ENCODE measurements around the gene C2orf92.

C2orf92 gene

GRCh38 chr2:97654309-97654708 lies 15.2 kb upstream of the C2orf92 start:
- CTCF ChIA-PET: interaction anchor here (2.4 kb wide), 1 partner anchor 8 kb away, joined by 7 read pairs; no protein-coding TSS in a partner anchor
- TF ChIP-seq CTCF (IDR thresholded peaks at IDR 0.05; ENCODE audit: insufficient read depth, low read length, missing control alignments): no peak
- POLR2A ChIA-PET: no interaction called here
- no peak for DNase-seq (ENCODE audit: low read depth, low spot score)
- no peak overlapping the region for H3K4me3 ChIP-seq (ENCODE audit: low read depth, low read length)

- ChIA-PET POLR2A (no interaction called here), CTCF (interaction anchor here (2.4 kb wide), 1 partner anchor 7 kb away, joined by 7 read pairs; no protein-coding TSS in a partner anchor)
- no peak overlapping the region for H3K4me3 ChIP-seq (ENCODE audit: low read depth, low read length)
- no peak for DNase-seq (ENCODE audit: low read depth, low spot score)
- TF ChIP-seq CTCF (IDR thresholded peaks at IDR 0.05; ENCODE audit: insufficient read depth, low read length, missing control alignments): no peak
These were observed 14.7 kb upstream of the C2orf92 start for GRCh38 chr2:97654791-97655190.

- no peak for TF ChIP-seq CTCF (IDR thresholded peaks at IDR 0.05; ENCODE audit: insufficient read depth, low read length, missing control alignments)
- POLR2A ChIA-PET: interaction anchor here (0.9 kb wide), 1 partner anchor 10 kb away, joined by 4 read pairs; the partner anchor contains the start of gene COX5B
These were observed 13.3 kb upstream of the C2orf92 start for GRCh38 chr2:97656129-97656755.

GRCh38 chr2:97656905-97657587 lies 12.5 kb upstream of the C2orf92 start:
- CTCF ChIA-PET: interaction anchor here (1.3 kb wide), 1 partner anchor 67 kb away, joined by 3 read pairs; no protein-coding TSS in a partner anchor
- DNase-seq (ENCODE audit: low read depth, low spot score): no peak
- TF ChIP-seq CTCF (IDR thresholded peaks at IDR 0.05; ENCODE audit: insufficient read depth, low read length, missing control alignments): no peak
- no peak overlapping the region for H3K4me3 ChIP-seq (ENCODE audit: low read depth, low read length)
- POLR2A ChIA-PET: interaction anchor here (0.9 kb wide), 1 partner anchor 11 kb away, joined by 4 read pairs; the partner anchor contains the start of gene COX5B

More at GRCh38 chr2:97656129-97656755, 13.3 kb upstream of the C2orf92 start:
- no peak for DNase-seq (ENCODE audit: low read depth, low spot score)
- CTCF ChIA-PET: interaction anchor here (0.9 kb wide), 1 partner anchor 9 kb away, joined by 3 read pairs; no protein-coding TSS in a partner anchor
- no peak overlapping the region for H3K4me3 ChIP-seq (ENCODE audit: low read depth, low read length)

GRCh38 chr2:97657986-97658690 lies 11.4 kb upstream of the C2orf92 start:
- DNase-seq (ENCODE audit: low read depth, low spot score): no peak
- ChIA-PET POLR2A (no interaction called here), CTCF (interaction anchor here (1.3 kb wide), 1 partner anchor 68 kb away, joined by 3 read pairs; no protein-coding TSS in a partner anchor)
- no peak for TF ChIP-seq CTCF (IDR thresholded peaks at IDR 0.05; ENCODE audit: insufficient read depth, low read length, missing control alignments)
- no peak overlapping the region for H3K4me3 ChIP-seq (ENCODE audit: low read depth, low read length)
